A549 (cell line): ENCODE measurements around the gene GPR108. TPM values are rescaled to one million over a fixed set of nuclear protein-coding genes. Genes with fewer than 3 reads are reported as not detected.
A peak's percentile ranks its signal among the peaks of the same experiment; 100 is the strongest.

Experiments
- ATAC-seq, 2 experiments: fragments of 200-7000 bp in 1 of 2; fragments of >200 bp in 1 of 2; cut with Nextera tagmentation in 1 of 2; cut with Tn5 transposase in 1 of 2; 3 replicates each; pipeline versions ENCODE4 v1.8.0 to v1.9.1; 2018 to 2020; ENCODE audit warnings: mild to moderate bottlenecking in 1 of 2, moderate library complexity in 1 of 2
- CTCF ChIA-PET: fragments of 300-600 bp; sonication (Branson Sonifier 250); formaldehyde crosslinking; extraction: SDS; loops from one replicate; lab custom pipeline; 2021; ENCODE audit warnings: antibody characterized with exemption, inconsistent platforms; lab: Yijun Ruan, JAX
- POLR2A ChIA-PET: fragments of 350-600 bp; formaldehyde crosslinking; extraction: SDS; loops from one replicate; lab custom pipeline; 2021; ENCODE audit warnings: antibody characterized with exemption, inconsistent platforms; lab: Yijun Ruan, JAX
- DNase-seq, 2 experiments: peaks; one replicate each; pipeline versions ENCODE4 v3.0.0 to v3.0.0-alpha.2; 2011 to 2016; ENCODE audit warnings: low read depth in 1 of 2, low spot score in 1 of 2
- FAIRE-seq: peaks from 2 replicates; lab custom pipeline; 2011; peaks lifted over from hg19 to GRCh38; lab: Jason Lieb, UNC
- H3K27ac ChIP-seq, 2 experiments: fragments of >200 bp; sonication (Bioruptor Twin); formaldehyde crosslinking; 3 replicates each; pipeline ENCODE4 v1.5.1; 2016 to 2017
- H3K4me1 ChIP-seq: fragments of >200 bp; sonication (Bioruptor Twin); formaldehyde crosslinking; 3 replicates; pipeline ENCODE4 v1.6.1; 2016
- H3K4me2 ChIP-seq: fragments of >200 bp; sonication (Bioruptor Twin); formaldehyde crosslinking; 3 replicates; pipeline ENCODE4 v1.6.1; 2016
- H3K4me3 ChIP-seq: fragments of >200 bp; sonication (Bioruptor Twin); formaldehyde crosslinking; 3 replicates; pipeline ENCODE4 v1.5.1; 2016
- H3K9me3 ChIP-seq: fragments of >200 bp; sonication (Bioruptor Twin); formaldehyde crosslinking; 3 replicates; pipeline ENCODE4 v1.6.1; 2016
- CEBPB ChIP-seq, 2 experiments: fragments of >200 bp in 1 of 2; sonication (Bioruptor Twin) in 1 of 2; formaldehyde crosslinking in 1 of 2; IDR thresholded peaks; 2 replicates each; pipeline ENCODE4 v1.6.1; 2012 to 2016
- CHD4 ChIP-seq: fragments of 200-600 bp; sonication (generic); IDR thresholded peaks from 2 replicates; pipeline ENCODE4 v1.6.1; 2016; ENCODE audit warnings: antibody characterized with exemption, mild to moderate bottlenecking, borderline replicate concordance
- ESRRA ChIP-seq: fragments of 150-350 bp; IDR thresholded peaks from 2 replicates; pipeline ENCODE4 v1.6.1; 2014; ENCODE audit warnings: mild to moderate bottlenecking, low read length, borderline replicate concordance
- HOXA7 ChIP-seq: fragments of 250-450 bp; sonication (Bioruptor Pico); IDR thresholded peaks from 2 replicates; pipeline ENCODE4 v1.5.0; 2020; ENCODE audit warnings: mild to moderate bottlenecking, moderate library complexity
- HOXB13 ChIP-seq: fragments of 250-450 bp; sonication (Bioruptor Pico); IDR thresholded peaks from 2 replicates; pipeline ENCODE4 v1.5.0; 2020; ENCODE audit warnings: low read depth, mild to moderate bottlenecking, moderate library complexity
- NFE2L2 ChIP-seq: fragments of 150-350 bp; conservative IDR thresholded peaks from 2 replicates; pipeline ENCODE4 v1.6.1; 2014; ENCODE audit warnings: low read length
- POLR2A ChIP-seq: IDR thresholded peaks from 2 replicates; pipeline ENCODE4 v1.6.1; 2012; ENCODE audit warnings: mild to moderate bottlenecking, low read length
- RAD21 ChIP-seq, 2 experiments: fragments of >200 bp in 1 of 2; sonication (Bioruptor Twin) in 1 of 2; formaldehyde crosslinking in 1 of 2; IDR thresholded peaks in 1 of 2; conservative IDR thresholded peaks in 1 of 2; 2 replicates in 1 of 2; 3 replicates in 1 of 2; pipeline ENCODE4 v1.6.1; 2012 to 2018; ENCODE audit warnings: inconsistent platforms in 1 of 2
- RFX5 ChIP-seq: fragments of 450-650 bp; IDR thresholded peaks from 2 replicates; pipeline ENCODE4 v1.7.1; 2014; ENCODE audit warnings: antibody characterized with exemption, mild to moderate bottlenecking, moderate library complexity
- ZC3H11A ChIP-seq: fragments of 450-650 bp; IDR thresholded peaks from 2 replicates; pipeline ENCODE4 v1.6.1; 2014; ENCODE audit warnings: antibody characterized with exemption, mild to moderate bottlenecking
- ZFP36 ChIP-seq: fragments of 450-650 bp; IDR thresholded peaks from 2 replicates; pipeline ENCODE4 v1.6.1; 2014; ENCODE audit warnings: borderline replicate concordance; ENCODE audit not compliant: partially characterized antibody
- WGBS: methylation state at CpG from one replicate; pipeline ENCODE4 v1.1.6; 2017; ENCODE audit errors: missing lambda C conversion rate; 5-methylcytosine and 5-hydroxymethylcytosine counted together
- polyA plus RNA-seq, 4 experiments: library from polyadenylated mRNA; depleted of rRNA in 3 of 4; stranded (reverse); fragments of >200 nt; fragmentation: RNase III in 1 of 4; extraction: RNeasy Plus Mini Kit Qiagen cat#74134 plus additional on column Dnase treatment in 1 of 4; gene quantifications; 2 replicates in 3 of 4; 3 replicates in 1 of 4; pipeline ENCODE4 v1.2.3, GENCODE V29; 2011 to 2017
- TF ChIP-seq, protein P1 (sequence below): IDR thresholded peaks from 2 replicates; pipeline ENCODE4 v1.6.1; 2012
- TF ChIP-seq, protein P2 (sequence below): fragments of 450-650 bp; IDR thresholded peaks from 2 replicates; pipeline ENCODE4 v1.6.1; 2014; ENCODE audit warnings: antibody characterized with exemption
- TF ChIP-seq, protein P3 (sequence below): IDR thresholded peaks from 2 replicates; pipeline ENCODE4 v1.6.1; 2012; ENCODE audit warnings: low read depth, borderline replicate concordance
- TF ChIP-seq, protein P4 (sequence below): fragments of >200 bp; sonication (Bioruptor Twin); formaldehyde crosslinking; IDR thresholded peaks from 3 replicates; pipeline ENCODE4 v1.6.1; 2016
- TF ChIP-seq, protein P5 (sequence below): fragments of 250-450 bp; sonication (Bioruptor Pico); IDR thresholded peaks from 2 replicates; pipeline ENCODE4 v1.5.0; 2021; ENCODE audit warnings: mild to moderate bottlenecking, moderate library complexity, borderline replicate concordance
- TF ChIP-seq, protein P6 (sequence below): fragments of >200 bp; sonication (Bioruptor Twin); formaldehyde crosslinking; IDR thresholded peaks from 3 replicates; pipeline ENCODE4 v1.5.1; 2016
- TF ChIP-seq, protein P7 (sequence below): fragments of 150-350 bp; IDR thresholded peaks from 2 replicates; pipeline ENCODE4 v1.6.1; 2014; ENCODE audit warnings: low read depth, mild to moderate bottlenecking, low read length

GPR108 gene
- polyA plus RNA-seq, 2 of the 4 experiments (the other 2 are of a cell fraction), result 36.4 to 50.2 TPM

DNA sequence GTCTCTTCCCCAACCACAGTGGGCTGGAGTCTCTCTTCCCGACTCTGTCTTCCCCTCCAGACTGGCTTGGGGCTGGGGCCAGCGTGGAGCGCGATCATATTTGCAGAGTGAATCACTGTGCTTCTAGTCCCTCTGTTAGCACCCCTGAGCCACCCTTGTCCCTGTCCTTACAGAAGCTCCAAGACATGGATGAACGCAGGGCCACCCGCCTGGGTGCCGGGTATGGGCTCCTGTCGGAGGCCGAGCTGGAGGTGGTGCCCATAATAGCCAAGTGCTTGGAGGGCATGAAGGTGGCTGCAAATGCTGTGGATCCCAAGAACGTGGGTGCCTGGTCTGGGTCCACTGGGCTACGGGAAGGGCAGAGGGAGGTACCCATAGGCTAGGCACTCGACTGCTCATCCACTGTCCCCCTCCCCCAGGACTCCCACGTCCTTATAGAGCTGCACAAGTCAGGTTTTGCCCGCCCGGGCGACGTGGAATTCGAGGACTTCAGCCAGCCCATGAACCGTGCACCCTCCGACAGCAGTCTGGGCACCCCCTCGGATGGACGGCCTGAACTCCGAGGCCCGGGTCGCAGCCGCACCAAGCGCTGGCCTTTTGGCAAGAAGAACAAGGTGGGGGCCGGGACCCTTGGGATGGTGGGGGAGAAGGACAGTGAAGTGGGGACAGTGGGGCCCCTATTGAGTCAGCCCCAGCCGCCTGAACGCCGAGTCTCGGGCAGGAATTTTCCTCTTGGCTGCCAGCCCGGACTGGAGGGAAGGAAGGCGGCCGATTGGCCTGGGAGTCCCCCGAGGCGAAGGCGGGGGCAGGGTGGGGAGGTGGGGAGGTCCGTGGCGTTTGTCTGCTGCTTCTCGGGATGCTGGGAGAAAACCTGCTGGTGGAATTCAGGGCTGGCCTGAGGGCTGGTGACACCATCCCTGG is 7.3 kb upstream of the GPR108 start (continued):
- TF ChIP-seq POLR2A, result 0 out of 2 replicates have a peak, but pooled peaks have one; percentile 8
- TF ChIP-seq, protein P1, sequence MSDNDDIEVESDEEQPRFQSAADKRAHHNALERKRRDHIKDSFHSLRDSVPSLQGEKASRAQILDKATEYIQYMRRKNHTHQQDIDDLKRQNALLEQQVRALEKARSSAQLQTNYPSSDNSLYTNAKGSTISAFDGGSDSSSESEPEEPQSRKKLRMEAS, result peak; percentile 59
- TF ChIP-seq, protein P2, sequence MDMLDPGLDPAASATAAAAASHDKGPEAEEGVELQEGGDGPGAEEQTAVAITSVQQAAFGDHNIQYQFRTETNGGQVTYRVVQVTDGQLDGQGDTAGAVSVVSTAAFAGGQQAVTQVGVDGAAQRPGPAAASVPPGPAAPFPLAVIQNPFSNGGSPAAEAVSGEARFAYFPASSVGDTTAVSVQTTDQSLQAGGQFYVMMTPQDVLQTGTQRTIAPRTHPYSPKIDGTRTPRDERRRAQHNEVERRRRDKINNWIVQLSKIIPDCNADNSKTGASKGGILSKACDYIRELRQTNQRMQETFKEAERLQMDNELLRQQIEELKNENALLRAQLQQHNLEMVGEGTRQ, result no peak
- TF ChIP-seq, protein P3, sequence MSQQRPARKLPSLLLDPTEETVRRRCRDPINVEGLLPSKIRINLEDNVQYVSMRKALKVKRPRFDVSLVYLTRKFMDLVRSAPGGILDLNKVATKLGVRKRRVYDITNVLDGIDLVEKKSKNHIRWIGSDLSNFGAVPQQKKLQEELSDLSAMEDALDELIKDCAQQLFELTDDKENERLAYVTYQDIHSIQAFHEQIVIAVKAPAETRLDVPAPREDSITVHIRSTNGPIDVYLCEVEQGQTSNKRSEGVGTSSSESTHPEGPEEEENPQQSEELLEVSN, result peak; percentile 52; the same call in 1 of the 2 replicates
- no peak for TF ChIP-seq RFX5
- TF ChIP-seq CEBPB (IDR thresholded peaks at IDR 0.05), result no peak
- TF ChIP-seq ESRRA, result no peak
- no peak for TF ChIP-seq CHD4
- TF ChIP-seq, protein P4, sequence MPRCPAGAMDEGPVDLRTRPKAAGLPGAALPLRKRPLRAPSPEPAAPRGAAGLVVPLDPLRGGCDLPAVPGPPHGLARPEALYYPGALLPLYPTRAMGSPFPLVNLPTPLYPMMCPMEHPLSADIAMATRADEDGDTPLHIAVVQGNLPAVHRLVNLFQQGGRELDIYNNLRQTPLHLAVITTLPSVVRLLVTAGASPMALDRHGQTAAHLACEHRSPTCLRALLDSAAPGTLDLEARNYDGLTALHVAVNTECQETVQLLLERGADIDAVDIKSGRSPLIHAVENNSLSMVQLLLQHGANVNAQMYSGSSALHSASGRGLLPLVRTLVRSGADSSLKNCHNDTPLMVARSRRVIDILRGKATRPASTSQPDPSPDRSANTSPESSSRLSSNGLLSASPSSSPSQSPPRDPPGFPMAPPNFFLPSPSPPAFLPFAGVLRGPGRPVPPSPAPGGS, result peak; percentile 53; the same call in 2 of the 3 replicates
- no peak for TF ChIP-seq NFE2L2

DNA sequence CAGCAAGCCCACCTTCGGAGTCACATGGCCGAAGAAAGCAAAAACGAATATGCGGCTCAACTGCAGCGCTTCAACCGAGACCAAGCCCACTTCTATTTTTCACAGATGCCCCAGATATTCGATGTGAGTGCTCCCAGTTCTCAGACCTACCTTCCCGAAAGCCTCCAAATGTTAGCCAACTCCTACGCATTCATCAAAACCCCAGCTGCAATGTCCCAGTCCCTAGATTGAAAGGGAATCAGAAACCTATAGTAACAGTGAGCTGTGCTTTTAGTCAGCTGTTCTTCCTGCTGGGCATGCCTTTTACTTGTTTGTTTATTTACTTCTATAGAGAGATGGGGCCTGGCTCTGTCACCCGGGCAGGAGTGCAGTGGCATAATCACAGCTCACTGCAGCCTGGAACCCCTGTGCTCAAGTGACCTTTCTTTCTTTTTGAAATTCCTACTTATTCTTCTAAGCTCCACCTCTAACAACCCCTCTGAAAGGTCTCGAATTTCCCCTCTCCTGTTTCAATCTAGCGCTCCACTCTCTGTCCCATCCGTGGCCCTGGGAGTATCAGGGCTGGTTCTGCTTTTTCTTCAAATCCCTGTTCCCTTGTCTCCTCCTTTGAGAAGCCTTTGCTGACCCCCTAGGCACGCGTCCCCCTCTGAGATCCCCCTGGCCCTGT is 6.5 kb upstream of the GPR108 start:
- H3K4me3 ChIP-seq, result peak overlapping the region; percentile 24; the same call in 1 of the 3 replicates
- POLR2A ChIA-PET, result interaction anchor here (1.0 to 1.3 kb wide), 2 partner anchors 120 to 213 kb away, joined by 3 read pairs; partner anchors contain the start of gene TNFSF9

More for the DNA sequence above, 6.5 kb upstream of the GPR108 start:
- no peak for FAIRE-seq
- TF ChIP-seq, protein P5, sequence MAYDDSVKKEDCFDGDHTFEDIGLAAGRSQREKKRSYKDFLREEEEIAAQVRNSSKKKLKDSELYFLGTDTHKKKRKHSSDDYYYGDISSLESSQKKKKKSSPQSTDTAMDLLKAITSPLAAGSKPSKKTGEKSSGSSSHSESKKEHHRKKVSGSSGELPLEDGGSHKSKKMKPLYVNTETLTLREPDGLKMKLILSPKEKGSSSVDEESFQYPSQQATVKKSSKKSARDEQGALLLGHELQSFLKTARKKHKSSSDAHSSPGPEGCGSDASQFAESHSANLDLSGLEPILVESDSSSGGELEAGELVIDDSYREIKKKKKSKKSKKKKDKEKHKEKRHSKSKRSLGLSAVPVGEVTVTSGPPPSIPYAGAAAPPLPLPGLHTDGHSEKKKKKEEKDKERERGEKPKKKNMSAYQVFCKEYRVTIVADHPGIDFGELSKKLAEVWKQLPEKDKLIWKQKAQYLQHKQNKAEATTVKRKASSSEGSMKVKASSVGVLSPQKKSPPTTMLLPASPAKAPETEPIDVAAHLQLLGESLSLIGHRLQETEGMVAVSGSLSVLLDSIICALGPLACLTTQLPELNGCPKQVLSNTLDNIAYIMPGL, result no peak
- TF ChIP-seq ZFP36 (no peak), RFX5 (no peak), HOXA7 (no peak), RAD21 (conservative IDR thresholded peaks at IDR 0.05 in 1 of 2, IDR thresholded peaks at IDR 0.05 in 1 of 2) (no peak), HOXB13 (CRISPR knock-in tag) (no peak), ZC3H11A (no peak), ESRRA (no peak)
- TF ChIP-seq, protein P6, sequence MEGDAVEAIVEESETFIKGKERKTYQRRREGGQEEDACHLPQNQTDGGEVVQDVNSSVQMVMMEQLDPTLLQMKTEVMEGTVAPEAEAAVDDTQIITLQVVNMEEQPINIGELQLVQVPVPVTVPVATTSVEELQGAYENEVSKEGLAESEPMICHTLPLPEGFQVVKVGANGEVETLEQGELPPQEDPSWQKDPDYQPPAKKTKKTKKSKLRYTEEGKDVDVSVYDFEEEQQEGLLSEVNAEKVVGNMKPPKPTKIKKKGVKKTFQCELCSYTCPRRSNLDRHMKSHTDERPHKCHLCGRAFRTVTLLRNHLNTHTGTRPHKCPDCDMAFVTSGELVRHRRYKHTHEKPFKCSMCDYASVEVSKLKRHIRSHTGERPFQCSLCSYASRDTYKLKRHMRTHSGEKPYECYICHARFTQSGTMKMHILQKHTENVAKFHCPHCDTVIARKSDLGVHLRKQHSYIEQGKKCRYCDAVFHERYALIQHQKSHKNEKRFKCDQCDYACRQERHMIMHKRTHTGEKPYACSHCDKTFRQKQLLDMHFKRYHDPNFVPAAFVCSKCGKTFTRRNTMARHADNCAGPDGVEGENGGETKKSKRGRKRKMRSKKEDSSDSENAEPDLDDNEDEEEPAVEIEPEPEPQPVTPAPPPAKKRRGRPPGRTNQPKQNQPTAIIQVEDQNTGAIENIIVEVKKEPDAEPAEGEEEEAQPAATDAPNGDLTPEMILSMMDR, result no peak
- TF ChIP-seq, protein P7, sequence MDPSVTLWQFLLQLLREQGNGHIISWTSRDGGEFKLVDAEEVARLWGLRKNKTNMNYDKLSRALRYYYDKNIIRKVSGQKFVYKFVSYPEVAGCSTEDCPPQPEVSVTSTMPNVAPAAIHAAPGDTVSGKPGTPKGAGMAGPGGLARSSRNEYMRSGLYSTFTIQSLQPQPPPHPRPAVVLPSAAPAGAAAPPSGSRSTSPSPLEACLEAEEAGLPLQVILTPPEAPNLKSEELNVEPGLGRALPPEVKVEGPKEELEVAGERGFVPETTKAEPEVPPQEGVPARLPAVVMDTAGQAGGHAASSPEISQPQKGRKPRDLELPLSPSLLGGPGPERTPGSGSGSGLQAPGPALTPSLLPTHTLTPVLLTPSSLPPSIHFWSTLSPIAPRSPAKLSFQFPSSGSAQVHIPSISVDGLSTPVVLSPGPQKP, result no peak
- TF ChIP-seq, protein P4, result no peak
- Histone ChIP-seq H3K4me2 (peak overlapping the region; percentile 67), H3K4me1 (peaks cover 64% of the 10 kb centered on the region), H3K27ac (peak overlapping the region; percentile 92 to 99), H3K9me3 (no peaks in the 10 kb centered on the region)
- ATAC-seq, result peak; percentile 4 to 12; a peak in 4 of 6 replicates
- CTCF ChIA-PET, result interaction anchor here (1.0 to 6.3 kb wide), 3 partner anchors 25 to 120 kb away, joined by 4 to 36 read pairs (median 4); no protein-coding TSS in a partner anchor
- no peak for DNase-seq
- WGBS, result 55% methylated on average over 15 of the region's 15 CpGs
